HG03520 (cell line): ENCODE results near the gene ELAVL2.

Experiments
- ATAC-seq: cut with Tn5 transposase; IDR thresholded peaks from one replicate; pipeline ENCODE4 v1.9.1; 2021; ENCODE audit warnings: mild to moderate bottlenecking, moderate library complexity; ENCODE audit not compliant: unreplicated experiment

ELAVL2 gene

GRCh38 chr9:23665051-23665450 is 161.0 kb downstream of the ELAVL2 start:
- ATAC-seq, result no peak

DNA sequence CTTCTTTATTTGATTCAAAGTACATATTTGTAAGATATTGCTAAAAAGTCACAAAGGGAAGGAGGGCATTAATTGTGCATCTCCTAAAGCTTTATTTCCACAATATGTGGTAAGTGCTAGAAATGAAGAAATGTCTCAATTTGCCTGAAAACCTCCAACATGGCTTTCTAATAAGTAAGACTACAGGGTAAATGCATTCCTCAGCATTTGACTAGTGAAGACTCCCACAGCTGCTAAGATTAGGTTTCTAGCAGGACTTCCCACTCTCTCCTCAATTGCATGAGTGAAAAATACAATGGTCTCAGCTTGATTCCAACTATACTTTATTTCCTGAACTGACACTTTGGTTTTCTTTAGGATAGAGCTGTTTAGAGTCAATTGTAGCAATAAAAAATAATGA is 162.1 kb downstream of the ELAVL2 start:
- no peak for ATAC-seq

- ATAC-seq, result no peak
Measured at GRCh38 chr9:23663536-23663935, 162.5 kb downstream of the ELAVL2 start.

DNA sequence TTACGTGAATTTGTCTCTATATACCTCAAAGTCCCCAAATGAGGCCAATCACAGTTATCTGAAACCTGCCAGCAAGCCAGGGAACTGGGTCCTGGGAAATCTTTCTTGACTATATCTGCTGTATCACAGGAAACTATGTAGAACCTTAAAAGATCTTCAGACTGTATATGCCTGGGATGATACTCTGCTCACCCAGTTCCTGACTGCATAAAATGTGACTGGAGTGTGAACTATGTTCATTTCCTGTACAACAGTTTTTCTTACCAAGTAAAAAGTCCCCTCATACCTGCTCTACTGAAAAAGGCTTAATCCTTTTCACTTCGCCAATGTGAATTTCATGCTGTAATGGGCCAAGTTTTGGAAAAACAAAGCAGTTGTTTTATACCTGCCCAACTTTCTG is 162.9 kb downstream of the ELAVL2 start:
- ATAC-seq, result no peak

DNA sequence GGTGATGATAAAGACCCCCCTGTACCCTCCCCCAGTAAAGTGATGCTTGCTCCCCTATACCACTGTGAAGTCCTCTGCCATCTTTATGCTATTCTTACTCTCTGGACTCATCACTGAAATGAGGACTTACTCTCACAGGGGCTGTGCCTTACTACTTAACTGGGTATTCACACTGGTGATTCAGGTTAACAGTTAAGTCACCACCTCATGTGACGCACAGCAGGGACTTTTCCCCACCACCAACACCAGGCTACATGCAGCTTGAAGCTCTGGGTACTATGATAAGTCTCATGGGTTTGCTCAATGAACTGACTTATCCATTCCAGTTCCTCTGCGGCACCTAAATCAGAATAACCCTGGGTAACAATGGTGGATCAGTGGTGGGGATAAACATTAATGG is 163.7 kb downstream of the ELAVL2 start:
- no peak for ATAC-seq

- ATAC-seq, result no peak
Measured at GRCh38 chr9:23659346-23660006, 166.6 kb downstream of the ELAVL2 start.

GRCh38 chr9:23658376-23659258 is 167.4 kb downstream of the ELAVL2 start:
- ATAC-seq, result no peak

- no peak for ATAC-seq
Measured at GRCh38 chr9:23651051-23651450, 175.0 kb downstream of the ELAVL2 start.

DNA sequence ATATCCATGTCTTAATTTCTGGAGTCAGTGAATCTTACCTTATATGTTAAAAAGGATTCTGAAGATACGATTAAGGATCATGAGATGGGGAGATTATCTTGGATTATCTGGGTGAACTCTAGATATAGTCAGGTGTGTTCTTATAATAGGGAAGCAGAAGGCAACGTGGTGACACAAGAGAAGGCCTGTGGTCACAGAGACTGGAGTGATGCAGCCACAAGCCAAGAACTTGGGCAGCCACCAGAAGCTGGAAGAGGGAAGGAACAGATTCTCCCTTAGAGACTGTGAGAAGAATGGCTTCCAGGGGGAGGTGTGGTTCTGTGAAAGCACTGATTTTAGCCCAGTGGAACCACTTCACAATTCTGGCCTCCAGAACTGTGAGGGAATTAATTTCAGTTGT is 177.4 kb downstream of the ELAVL2 start:
- no peak for ATAC-seq

- ATAC-seq, result no peak
Measured at GRCh38 chr9:23644896-23645295, 181.1 kb downstream of the ELAVL2 start.

- no peak for ATAC-seq
Measured at GRCh38 chr9:23644326-23644725, 181.7 kb downstream of the ELAVL2 start.

GRCh38 chr9:23643656-23644258 is 182.3 kb downstream of the ELAVL2 start:
- no peak for ATAC-seq
